ENCODE measurements around the gene GPR34. TPM values are rescaled to one million over a fixed set of nuclear protein-coding genes. Genes with fewer than 3 reads are reported as not detected.
A peak's percentile ranks its signal among the peaks of the same experiment; 100 is the strongest.

GPR34 gene
- total RNA-seq, 1 donor from 2014 or later: 33.6 TPM

- intact Hi-C loops (cut with DNase I): no loop called here
- Histone ChIP-seq H3K4me1 (no peaks in the 10 kb centered on the region), H3K27me3 (ENCODE audit: low read depth) (no peaks in the 10 kb centered on the region), H3K4me3 (no peak overlapping the region), H3K27ac (no peak overlapping the region), H3K9me3 (no peaks in the 10 kb centered on the region), H3K36me3 (no peaks in the 10 kb centered on the region)
- TF ChIP-seq, protein P1, sequence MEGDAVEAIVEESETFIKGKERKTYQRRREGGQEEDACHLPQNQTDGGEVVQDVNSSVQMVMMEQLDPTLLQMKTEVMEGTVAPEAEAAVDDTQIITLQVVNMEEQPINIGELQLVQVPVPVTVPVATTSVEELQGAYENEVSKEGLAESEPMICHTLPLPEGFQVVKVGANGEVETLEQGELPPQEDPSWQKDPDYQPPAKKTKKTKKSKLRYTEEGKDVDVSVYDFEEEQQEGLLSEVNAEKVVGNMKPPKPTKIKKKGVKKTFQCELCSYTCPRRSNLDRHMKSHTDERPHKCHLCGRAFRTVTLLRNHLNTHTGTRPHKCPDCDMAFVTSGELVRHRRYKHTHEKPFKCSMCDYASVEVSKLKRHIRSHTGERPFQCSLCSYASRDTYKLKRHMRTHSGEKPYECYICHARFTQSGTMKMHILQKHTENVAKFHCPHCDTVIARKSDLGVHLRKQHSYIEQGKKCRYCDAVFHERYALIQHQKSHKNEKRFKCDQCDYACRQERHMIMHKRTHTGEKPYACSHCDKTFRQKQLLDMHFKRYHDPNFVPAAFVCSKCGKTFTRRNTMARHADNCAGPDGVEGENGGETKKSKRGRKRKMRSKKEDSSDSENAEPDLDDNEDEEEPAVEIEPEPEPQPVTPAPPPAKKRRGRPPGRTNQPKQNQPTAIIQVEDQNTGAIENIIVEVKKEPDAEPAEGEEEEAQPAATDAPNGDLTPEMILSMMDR (IDR thresholded peaks at IDR 0.05): no peak
- DNase-seq (no peak), ATAC-seq (no peak)
These were observed 45.2 kb downstream of the GPR34 start for GRCh38 chrX:41733939-41734338.

DNA sequence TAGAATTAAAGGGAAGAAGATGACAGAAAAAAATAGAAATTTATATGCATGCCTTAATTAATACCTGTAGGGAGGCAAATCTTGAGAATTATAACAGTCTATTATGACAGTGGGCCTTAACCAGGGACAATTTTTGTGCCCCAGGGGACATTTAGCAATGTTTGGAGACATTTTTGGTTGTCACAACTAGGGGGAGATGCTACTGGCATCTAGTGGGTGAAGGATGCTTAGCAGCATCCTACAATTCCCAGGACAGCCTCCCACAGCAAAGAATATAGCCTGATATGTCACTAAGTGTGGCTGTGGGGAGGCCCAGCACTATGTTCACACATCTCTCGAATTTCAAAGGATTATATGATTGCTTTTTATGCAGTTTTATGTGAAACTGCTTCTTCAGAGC lies 45.8 kb downstream of the GPR34 start:
- DNase-seq: no peak
- no peak for ATAC-seq
- H3K9me3 ChIP-seq: no peaks in the 10 kb centered on the region
- no peaks in the 10 kb centered on the region for H3K27me3 ChIP-seq (ENCODE audit: low read depth)
- H3K27ac ChIP-seq: no peak overlapping the region
- intact Hi-C loops (cut with DNase I): no loop called here
- no peaks in the 10 kb centered on the region for H3K4me1 ChIP-seq
- TF ChIP-seq, protein P1 (IDR thresholded peaks at IDR 0.05): peak; percentile 21
- H3K36me3 ChIP-seq: no peaks in the 10 kb centered on the region
- no peak overlapping the region for H3K4me3 ChIP-seq

DNA sequence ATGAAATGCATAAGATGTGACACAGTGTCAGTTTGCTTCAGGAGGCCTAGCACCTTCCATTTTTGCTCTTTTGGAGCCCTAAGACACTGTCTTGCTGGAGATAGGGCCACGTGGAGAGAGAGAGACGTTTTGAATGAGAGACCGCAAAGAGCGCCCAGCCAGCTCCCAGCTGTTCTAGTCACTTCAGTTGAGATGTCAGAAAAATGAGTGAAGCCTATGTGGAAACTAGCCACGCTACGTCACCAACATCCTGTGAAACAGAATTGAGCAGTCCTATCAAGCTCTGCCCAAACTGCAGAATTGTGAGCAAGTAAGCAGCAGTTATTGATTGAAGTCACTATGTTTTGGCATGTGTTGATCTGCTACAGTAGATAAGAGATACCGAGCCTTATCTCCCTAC lies 48.3 kb downstream of the GPR34 start:
- no peaks in the 10 kb centered on the region for H3K27me3 ChIP-seq (ENCODE audit: low read depth)
- intact Hi-C loops (cut with DNase I): no loop called here
- TF ChIP-seq, protein P1 (IDR thresholded peaks at IDR 0.05): no peak
- H3K9me3 ChIP-seq: no peaks in the 10 kb centered on the region
- DNase-seq: no peak
- no peak for ATAC-seq
- no peak overlapping the region for H3K27ac ChIP-seq
- no peaks in the 10 kb centered on the region for H3K4me1 ChIP-seq
- no peaks in the 10 kb centered on the region for H3K36me3 ChIP-seq
- H3K4me3 ChIP-seq: no peak overlapping the region

- DNase-seq (no peak), ATAC-seq (no peak)
- TF ChIP-seq, protein P1 (IDR thresholded peaks at IDR 0.05): no peak
- peaks cover 9% of the 10 kb centered on the region for H3K36me3 ChIP-seq
- no peaks in the 10 kb centered on the region for H3K27me3 ChIP-seq (ENCODE audit: low read depth)
- intact Hi-C loops (cut with DNase I): no loop called here
- H3K4me3 ChIP-seq: no peak overlapping the region
- no peak overlapping the region for H3K27ac ChIP-seq
- no peaks in the 10 kb centered on the region for H3K4me1 ChIP-seq
- no peaks in the 10 kb centered on the region for H3K9me3 ChIP-seq
These were observed 51.1 kb downstream of the GPR34 start for GRCh38 chrX:41739871-41740270.

Other genes with a start within 250 kb of the GPR34 start
- not detected for gene NYX, start 241.6 kb upstream of the GPR34 start, total RNA-seq
- 0.65 TPM for gene GPR82, start 35.2 kb downstream of the GPR34 start, total RNA-seq
- gene CASK, start 234.6 kb downstream of the GPR34 start, total RNA-seq: 38.2 TPM